C4-2B (cell line): ENCODE results near the gene PTPRT.

Experiments
- H3K27ac ChIP-seq: fragments of 450-650 bp; 2 replicates; pipeline ENCODE4 v1.5.1; 2017
- CTCF ChIP-seq: fragments of 450-650 bp; conservative IDR thresholded peaks from 2 replicates; pipeline ENCODE4 v1.5.1; 2017; ENCODE audit warnings: mild to moderate bottlenecking
- ZFX ChIP-seq: fragments of 450-650 bp; IDR thresholded peaks from 2 replicates; pipeline ENCODE4 v1.6.1; 2017

Gene PTPRT

GRCh38 chr20:43220612-43221011, 30.9 kb upstream of the PTPRT start:
- H3K27ac ChIP-seq = no peak overlapping the region
- TF ChIP-seq ZFX = no peak
- no peak for TF ChIP-seq CTCF

GRCh38 chr20:43210901-43211300, 21.2 kb upstream of the PTPRT start:
- TF ChIP-seq ZFX = no peak
- no peak for TF ChIP-seq CTCF
- no peak overlapping the region for H3K27ac ChIP-seq

- H3K27ac ChIP-seq = peak overlapping the region; percentile 32
- TF ChIP-seq CTCF = no peak
- no peak for TF ChIP-seq ZFX
Observed at GRCh38 chr20:43209831-43210230, 20.1 kb upstream of the PTPRT start.

GRCh38 chr20:43205699-43206098, 16.0 kb upstream of the PTPRT start:
- H3K27ac ChIP-seq = no peak overlapping the region
- TF ChIP-seq ZFX = no peak
- peak; percentile 39 for TF ChIP-seq CTCF

- no peak overlapping the region for H3K27ac ChIP-seq
- TF ChIP-seq ZFX = no peak
Observed at GRCh38 chr20:43202100-43202499, 12.4 kb upstream of the PTPRT start.

- TF ChIP-seq CTCF (no peak), ZFX (no peak)
- no peak overlapping the region for H3K27ac ChIP-seq
Observed at GRCh38 chr20:43198607-43199006, 8.9 kb upstream of the PTPRT start.

- H3K27ac ChIP-seq = no peak overlapping the region
- TF ChIP-seq CTCF (no peak), ZFX (no peak)
Observed at GRCh38 chr20:43196243-43196642, 6.5 kb upstream of the PTPRT start.

GRCh38 chr20:43194137-43194536, 4.4 kb upstream of the PTPRT start:
- no peak overlapping the region for H3K27ac ChIP-seq
- TF ChIP-seq CTCF (no peak), ZFX (no peak)
